ENCODE data around the gene CDKN1A.

DNA sequence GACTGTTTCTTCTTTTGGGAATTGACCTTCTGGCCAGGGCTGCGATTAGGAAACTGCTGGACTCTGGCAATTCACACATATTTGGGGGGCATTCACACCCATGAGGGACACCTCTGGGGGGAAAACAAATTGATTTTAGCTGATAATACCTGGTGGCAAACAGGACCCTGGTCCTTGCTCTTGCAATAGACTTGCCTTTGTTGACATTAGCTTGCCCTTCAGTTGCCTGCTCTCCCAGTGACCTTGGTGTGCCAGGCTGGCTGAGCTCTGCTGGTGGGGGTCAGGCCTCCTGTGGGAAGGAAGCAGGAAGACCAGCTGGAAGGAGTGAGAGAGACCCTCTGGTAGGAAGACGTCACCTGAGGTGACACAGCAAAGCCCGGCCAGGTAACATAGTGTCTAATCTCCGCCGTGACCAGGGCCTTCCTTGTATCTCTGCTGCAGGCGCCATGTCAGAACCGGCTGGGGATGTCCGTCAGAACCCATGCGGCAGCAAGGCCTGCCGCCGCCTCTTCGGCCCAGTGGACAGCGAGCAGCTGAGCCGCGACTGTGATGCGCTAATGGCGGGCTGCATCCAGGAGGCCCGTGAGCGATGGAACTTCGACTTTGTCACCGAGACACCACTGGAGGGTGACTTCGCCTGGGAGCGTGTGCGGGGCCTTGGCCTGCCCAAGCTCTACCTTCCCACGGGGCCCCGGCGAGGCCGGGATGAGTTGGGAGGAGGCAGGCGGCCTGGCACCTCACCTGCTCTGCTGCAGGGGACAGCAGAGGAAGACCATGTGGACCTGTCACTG, 5.3 kb downstream of the CDKN1A start:
- no peak for TF ChIP-seq CTCF (IDR thresholded peaks at IDR 0.05)
- no peak for TF ChIP-seq POLR2A (IDR thresholded peaks at IDR 0.05)

All from lower leg skin (tissue), 3 donors.